ENCODE data around the gene EHD4.

EHD4 gene

GRCh38 chr15:41894251-41894790, 78.0 kb downstream of the EHD4 start:
- Histone ChIP-seq H3K9me3 (ENCODE audit: control insufficient read depth, low read depth, low read length) (no peaks in the 10 kb centered on the region), H3K9ac (ENCODE audit: low read length) (no peak overlapping the region), H3K27me3 (ENCODE audit: control insufficient read depth, insufficient read depth, low read length) (no peaks in the 10 kb centered on the region), H3K4me3 (ENCODE audit: low read length) (no peak overlapping the region), H3K4me1 (ENCODE audit: control insufficient read depth, low read depth, low read length) (no peaks in the 10 kb centered on the region), H3K27ac (ENCODE audit: low read length) (no peak overlapping the region), H3K36me3 (ENCODE audit: control insufficient read depth, low read depth, low read length) (peaks cover 6% of the 10 kb centered on the region)

GRCh38 chr15:41893422-41894250, 78.7 kb downstream of the EHD4 start, which contains the start of gene SPTBN5:
TSS of gene SPTBN5 (minus strand) at chr15:41894053. CDS start at chr15:41893497, 556 bp downstream.
- no peaks in the 10 kb centered on the region for H3K36me3 ChIP-seq (ENCODE audit: control insufficient read depth, low read depth, low read length)
- no peaks in the 10 kb centered on the region for H3K9me3 ChIP-seq (ENCODE audit: control insufficient read depth, low read depth, low read length)
- H3K4me3 ChIP-seq (ENCODE audit: low read length): no peak within 1 kb of the TSS
- H3K27me3 ChIP-seq (ENCODE audit: control insufficient read depth, insufficient read depth, low read length): no peaks in the 10 kb centered on the region
- H3K9ac ChIP-seq (ENCODE audit: low read length): no peak within 1 kb of the TSS
- no peak within 1 kb of the TSS for H3K27ac ChIP-seq (ENCODE audit: low read length)
- H3K4me1 ChIP-seq (ENCODE audit: control insufficient read depth, low read depth, low read length): no peaks in the 10 kb centered on the region

- Histone ChIP-seq H3K4me1 (ENCODE audit: control insufficient read depth, low read depth, low read length) (no peaks in the 10 kb centered on the region), H3K9ac (ENCODE audit: low read length) (no peak overlapping the region), H3K36me3 (ENCODE audit: control insufficient read depth, low read depth, low read length) (no peaks in the 10 kb centered on the region), H3K27ac (ENCODE audit: low read length) (no peak overlapping the region), H3K4me3 (ENCODE audit: low read length) (no peak overlapping the region), H3K9me3 (ENCODE audit: control insufficient read depth, low read depth, low read length) (no peaks in the 10 kb centered on the region), H3K27me3 (ENCODE audit: control insufficient read depth, insufficient read depth, low read length) (no peaks in the 10 kb centered on the region)
Observed at GRCh38 chr15:41892621-41893421, 79.5 kb downstream of the EHD4 start.

- no peak overlapping the region for H3K27ac ChIP-seq (ENCODE audit: low read length)
- H3K9ac ChIP-seq (ENCODE audit: low read length): no peak overlapping the region
- no peaks in the 10 kb centered on the region for H3K36me3 ChIP-seq (ENCODE audit: control insufficient read depth, low read depth, low read length)
- H3K4me1 ChIP-seq (ENCODE audit: control insufficient read depth, low read depth, low read length): no peaks in the 10 kb centered on the region
- no peaks in the 10 kb centered on the region for H3K27me3 ChIP-seq (ENCODE audit: control insufficient read depth, insufficient read depth, low read length)
- no peaks in the 10 kb centered on the region for H3K9me3 ChIP-seq (ENCODE audit: control insufficient read depth, low read depth, low read length)
- H3K4me3 ChIP-seq (ENCODE audit: low read length): no peak overlapping the region
Observed at GRCh38 chr15:41891946-41892345, 80.4 kb downstream of the EHD4 start.

- H3K4me3 ChIP-seq (ENCODE audit: low read length): no peak overlapping the region
- H3K9me3 ChIP-seq (ENCODE audit: control insufficient read depth, low read depth, low read length): no peaks in the 10 kb centered on the region
- no peak overlapping the region for H3K9ac ChIP-seq (ENCODE audit: low read length)
- H3K27me3 ChIP-seq (ENCODE audit: control insufficient read depth, insufficient read depth, low read length): no peaks in the 10 kb centered on the region
- H3K4me1 ChIP-seq (ENCODE audit: control insufficient read depth, low read depth, low read length): no peaks in the 10 kb centered on the region
- no peaks in the 10 kb centered on the region for H3K36me3 ChIP-seq (ENCODE audit: control insufficient read depth, low read depth, low read length)
- no peak overlapping the region for H3K27ac ChIP-seq (ENCODE audit: low read length)
Observed at GRCh38 chr15:41891226-41891625, 81.1 kb downstream of the EHD4 start.

- Histone ChIP-seq H3K9me3 (ENCODE audit: control insufficient read depth, low read depth, low read length) (no peaks in the 10 kb centered on the region), H3K4me1 (ENCODE audit: control insufficient read depth, low read depth, low read length) (no peaks in the 10 kb centered on the region), H3K27ac (ENCODE audit: low read length) (no peak overlapping the region), H3K27me3 (ENCODE audit: control insufficient read depth, insufficient read depth, low read length) (no peaks in the 10 kb centered on the region), H3K4me3 (ENCODE audit: low read length) (no peak overlapping the region), H3K36me3 (ENCODE audit: control insufficient read depth, low read depth, low read length) (no peaks in the 10 kb centered on the region), H3K9ac (ENCODE audit: low read length) (no peak overlapping the region)
Observed at GRCh38 chr15:41890050-41890690, 82.2 kb downstream of the EHD4 start.

GRCh38 chr15:41888662-41889253, 83.6 kb downstream of the EHD4 start:
- H3K27me3 ChIP-seq (ENCODE audit: control insufficient read depth, insufficient read depth, low read length): no peaks in the 10 kb centered on the region
- H3K9me3 ChIP-seq (ENCODE audit: control insufficient read depth, low read depth, low read length): no peaks in the 10 kb centered on the region
- no peak overlapping the region for H3K4me3 ChIP-seq (ENCODE audit: low read length)
- no peak overlapping the region for H3K27ac ChIP-seq (ENCODE audit: low read length)
- H3K4me1 ChIP-seq (ENCODE audit: control insufficient read depth, low read depth, low read length): no peaks in the 10 kb centered on the region
- no peak overlapping the region for H3K9ac ChIP-seq (ENCODE audit: low read length)
- no peaks in the 10 kb centered on the region for H3K36me3 ChIP-seq (ENCODE audit: control insufficient read depth, low read depth, low read length)

- H3K27ac ChIP-seq (ENCODE audit: low read length): no peak overlapping the region
- no peaks in the 10 kb centered on the region for H3K36me3 ChIP-seq (ENCODE audit: control insufficient read depth, low read depth, low read length)
- H3K4me3 ChIP-seq (ENCODE audit: low read length): no peak overlapping the region
- peaks cover 7% of the 10 kb centered on the region for H3K27me3 ChIP-seq (ENCODE audit: control insufficient read depth, insufficient read depth, low read length)
- H3K4me1 ChIP-seq (ENCODE audit: control insufficient read depth, low read depth, low read length): no peaks in the 10 kb centered on the region
- H3K9me3 ChIP-seq (ENCODE audit: control insufficient read depth, low read depth, low read length): no peaks in the 10 kb centered on the region
- no peak overlapping the region for H3K9ac ChIP-seq (ENCODE audit: low read length)
Observed at GRCh38 chr15:41887893-41888292, 84.5 kb downstream of the EHD4 start.

GRCh38 chr15:41887161-41887560, 85.2 kb downstream of the EHD4 start:
- Histone ChIP-seq H3K9ac (ENCODE audit: low read length) (no peak overlapping the region), H3K4me3 (ENCODE audit: low read length) (no peak overlapping the region), H3K4me1 (ENCODE audit: control insufficient read depth, low read depth, low read length) (peaks cover 4% of the 10 kb centered on the region), H3K9me3 (ENCODE audit: control insufficient read depth, low read depth, low read length) (no peaks in the 10 kb centered on the region), H3K36me3 (ENCODE audit: control insufficient read depth, low read depth, low read length) (no peaks in the 10 kb centered on the region), H3K27ac (ENCODE audit: low read length) (no peak overlapping the region), H3K27me3 (ENCODE audit: control insufficient read depth, insufficient read depth, low read length) (peaks cover 14% of the 10 kb centered on the region)

- no peak overlapping the region for H3K27ac ChIP-seq (ENCODE audit: low read length)
- peaks cover 16% of the 10 kb centered on the region for H3K27me3 ChIP-seq (ENCODE audit: control insufficient read depth, insufficient read depth, low read length)
- H3K36me3 ChIP-seq (ENCODE audit: control insufficient read depth, low read depth, low read length): no peaks in the 10 kb centered on the region
- peaks cover 4% of the 10 kb centered on the region for H3K4me1 ChIP-seq (ENCODE audit: control insufficient read depth, low read depth, low read length)
- H3K9ac ChIP-seq (ENCODE audit: low read length): no peak overlapping the region
- H3K4me3 ChIP-seq (ENCODE audit: low read length): no peak overlapping the region
- no peaks in the 10 kb centered on the region for H3K9me3 ChIP-seq (ENCODE audit: control insufficient read depth, low read depth, low read length)
Observed at GRCh38 chr15:41886741-41887140, 85.6 kb downstream of the EHD4 start.

GRCh38 chr15:41885841-41886240, 86.5 kb downstream of the EHD4 start:
- no peaks in the 10 kb centered on the region for H3K36me3 ChIP-seq (ENCODE audit: control insufficient read depth, low read depth, low read length)
- H3K9me3 ChIP-seq (ENCODE audit: control insufficient read depth, low read depth, low read length): no peaks in the 10 kb centered on the region
- no peak overlapping the region for H3K9ac ChIP-seq (ENCODE audit: low read length)
- no peak overlapping the region for H3K27ac ChIP-seq (ENCODE audit: low read length)
- peaks cover 25% of the 10 kb centered on the region for H3K27me3 ChIP-seq (ENCODE audit: control insufficient read depth, insufficient read depth, low read length)
- no peak overlapping the region for H3K4me3 ChIP-seq (ENCODE audit: low read length)
- H3K4me1 ChIP-seq (ENCODE audit: control insufficient read depth, low read depth, low read length): peaks cover 4% of the 10 kb centered on the region

Measured in iPS-18a (cell line).